ENCODE measurements around the gene DNAJC25. TPM values are rescaled to one million over a fixed set of nuclear protein-coding genes. Genes with fewer than 3 reads are reported as not detected.

DNAJC25 gene
- total RNA-seq, 2 donors from 2014 or later, result 5.3 to 8.7 TPM

DNA sequence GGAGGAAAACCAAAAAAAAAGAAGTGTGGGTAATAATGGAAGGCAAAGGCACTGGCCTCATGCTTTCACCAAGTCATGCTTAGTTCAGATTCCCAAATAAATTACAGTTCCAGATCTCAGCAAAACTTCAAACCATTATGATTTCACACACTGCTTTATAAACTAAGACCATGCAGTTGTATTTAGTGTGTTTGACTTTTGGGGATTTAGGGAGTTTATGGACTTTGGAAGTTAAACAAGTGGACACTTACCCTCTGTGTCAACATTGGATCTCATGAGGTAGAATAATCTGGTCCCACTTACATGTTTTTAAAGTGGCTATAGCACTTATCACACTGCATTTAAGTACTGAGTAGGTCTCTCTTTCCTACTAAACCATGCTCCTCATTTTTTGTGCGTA lies 3.7 kb downstream of the DNAJC25 start:
- Histone ChIP-seq H3K27ac (no peak overlapping the region), H3K4me1 (peaks cover 0 to 34% of the 10 kb centered on the region in 2 donors), H3K27me3 (no peaks in the 10 kb centered on the region), H3K36me3 (no peaks in the 10 kb centered on the region), H3K4me3 (no peak overlapping the region), H3K9me3 (no peaks in the 10 kb centered on the region)
- TF ChIP-seq, protein P1, sequence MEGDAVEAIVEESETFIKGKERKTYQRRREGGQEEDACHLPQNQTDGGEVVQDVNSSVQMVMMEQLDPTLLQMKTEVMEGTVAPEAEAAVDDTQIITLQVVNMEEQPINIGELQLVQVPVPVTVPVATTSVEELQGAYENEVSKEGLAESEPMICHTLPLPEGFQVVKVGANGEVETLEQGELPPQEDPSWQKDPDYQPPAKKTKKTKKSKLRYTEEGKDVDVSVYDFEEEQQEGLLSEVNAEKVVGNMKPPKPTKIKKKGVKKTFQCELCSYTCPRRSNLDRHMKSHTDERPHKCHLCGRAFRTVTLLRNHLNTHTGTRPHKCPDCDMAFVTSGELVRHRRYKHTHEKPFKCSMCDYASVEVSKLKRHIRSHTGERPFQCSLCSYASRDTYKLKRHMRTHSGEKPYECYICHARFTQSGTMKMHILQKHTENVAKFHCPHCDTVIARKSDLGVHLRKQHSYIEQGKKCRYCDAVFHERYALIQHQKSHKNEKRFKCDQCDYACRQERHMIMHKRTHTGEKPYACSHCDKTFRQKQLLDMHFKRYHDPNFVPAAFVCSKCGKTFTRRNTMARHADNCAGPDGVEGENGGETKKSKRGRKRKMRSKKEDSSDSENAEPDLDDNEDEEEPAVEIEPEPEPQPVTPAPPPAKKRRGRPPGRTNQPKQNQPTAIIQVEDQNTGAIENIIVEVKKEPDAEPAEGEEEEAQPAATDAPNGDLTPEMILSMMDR (IDR thresholded peaks at IDR 0.05), result no peak
- no peak for DNase-seq (ENCODE audit: low spot score)

DNA sequence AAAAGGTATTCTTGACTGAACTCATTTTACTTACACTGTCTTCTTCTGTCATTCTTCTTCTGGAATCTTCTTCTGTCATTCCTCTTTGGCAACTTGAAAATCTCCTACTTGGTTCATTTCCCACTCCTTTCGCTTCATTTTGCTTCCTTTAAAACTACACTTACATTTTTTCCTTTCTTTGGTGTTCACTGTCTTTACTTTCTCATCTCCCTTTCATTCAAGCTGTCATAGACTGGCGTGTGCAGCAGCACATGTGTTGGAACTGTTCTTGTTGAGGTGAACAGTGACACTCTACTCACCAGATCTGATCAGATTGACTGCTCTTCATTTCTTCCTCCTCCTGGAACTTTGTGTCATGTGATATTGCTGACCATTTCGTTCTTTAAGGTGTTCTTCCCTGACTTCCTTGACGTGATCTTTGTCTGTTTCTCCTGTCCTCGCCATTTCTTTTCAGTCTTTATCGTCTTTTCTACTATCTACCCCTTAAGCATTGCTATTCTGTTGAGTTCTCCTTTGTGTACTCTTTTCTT lies 6.4 kb downstream of the DNAJC25 start:
- Histone ChIP-seq H3K9me3 (no peaks in the 10 kb centered on the region), H3K27me3 (no peaks in the 10 kb centered on the region), H3K36me3 (no peaks in the 10 kb centered on the region), H3K4me1 (peaks cover 0 to 19% of the 10 kb centered on the region in 2 donors), H3K27ac (no peak overlapping the region), H3K4me3 (no peak overlapping the region)
- TF ChIP-seq, protein P1 (IDR thresholded peaks at IDR 0.05), result no peak
- DNase-seq (ENCODE audit: low spot score), result no peak

DNA sequence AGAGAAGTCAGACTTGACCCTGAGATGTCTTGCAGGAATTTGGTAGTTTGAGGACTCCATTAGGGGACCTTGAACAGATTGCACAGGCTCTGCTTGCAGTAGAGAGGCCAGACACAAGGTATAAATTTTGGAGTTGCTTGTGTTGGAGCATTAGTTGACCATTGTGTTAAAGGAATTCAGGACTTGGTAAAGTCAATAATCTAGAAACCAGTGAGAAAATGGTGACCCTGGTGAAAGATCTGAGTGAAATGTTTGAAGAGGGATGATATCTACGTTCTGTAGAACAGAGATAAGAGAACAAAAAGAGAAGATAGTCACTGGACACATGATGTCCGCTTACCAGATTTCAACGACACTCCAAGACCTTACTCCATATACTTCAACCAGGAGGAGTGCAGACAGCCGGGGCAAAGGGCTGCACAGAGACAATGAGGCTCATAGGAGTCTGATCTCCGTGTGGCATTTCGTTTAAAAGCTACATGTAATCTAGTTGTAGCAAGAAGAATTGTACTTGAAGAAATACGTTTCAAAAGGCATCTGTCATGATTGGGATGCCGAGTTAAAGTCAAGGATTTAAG lies 13.2 kb downstream of the DNAJC25 start:
- no peak for DNase-seq (ENCODE audit: low spot score)
- TF ChIP-seq, protein P1 (IDR thresholded peaks at IDR 0.05), result no peak
- Histone ChIP-seq H3K9me3 (no peaks in the 10 kb centered on the region), H3K4me1 (no peaks in the 10 kb centered on the region), H3K27me3 (no peaks in the 10 kb centered on the region), H3K27ac (no peak overlapping the region), H3K4me3 (no peak overlapping the region), H3K36me3 (peaks cover 18% of the 10 kb centered on the region)

DNA sequence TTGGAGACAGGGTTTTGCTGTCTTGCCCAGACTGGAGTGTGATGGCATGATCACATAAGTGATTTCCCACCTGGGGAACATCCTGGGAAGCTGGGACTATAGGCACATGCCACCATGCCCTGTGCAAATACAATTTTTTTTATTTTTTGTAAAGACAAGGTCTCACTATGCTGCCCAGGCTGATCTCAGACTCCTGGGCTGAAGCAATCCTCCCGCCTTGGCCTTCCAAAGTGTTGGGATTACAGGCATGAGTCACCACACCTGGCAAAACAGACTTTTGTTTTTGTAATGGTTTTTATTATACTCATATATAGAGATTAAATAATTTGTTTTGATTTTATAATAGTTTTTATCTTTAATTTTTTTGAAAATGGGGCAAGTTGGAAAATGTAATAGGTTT lies 14.7 kb downstream of the DNAJC25 start:
- peaks cover 22% of the 10 kb centered on the region for H3K36me3 ChIP-seq
- H3K27me3 ChIP-seq, result no peaks in the 10 kb centered on the region
- H3K4me3 ChIP-seq, result no peak overlapping the region
- no peak overlapping the region for H3K27ac ChIP-seq
- no peaks in the 10 kb centered on the region for H3K4me1 ChIP-seq
- DNase-seq (ENCODE audit: low spot score), result no peak
- TF ChIP-seq, protein P1 (IDR thresholded peaks at IDR 0.05), result no peak
- no peaks in the 10 kb centered on the region for H3K9me3 ChIP-seq

DNA sequence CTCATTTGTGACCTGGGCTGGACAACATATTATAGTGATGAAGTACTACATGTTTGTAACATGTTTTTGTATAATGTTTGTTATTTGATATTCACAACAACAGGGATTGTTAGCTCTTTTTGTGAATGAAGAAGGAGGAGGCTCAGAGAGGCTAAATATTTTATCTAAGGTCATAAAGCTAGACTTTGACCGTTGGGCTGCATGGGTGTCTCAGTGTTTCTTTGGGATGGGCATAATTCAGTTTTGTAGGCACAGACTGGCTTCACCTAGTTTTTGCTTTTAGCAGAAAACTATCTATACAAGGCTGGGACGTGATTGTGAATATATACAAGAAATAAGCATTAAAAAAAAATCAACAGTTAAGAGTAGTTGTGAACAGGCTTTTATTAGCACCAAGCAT lies 15.3 kb downstream of the DNAJC25 start:
- H3K4me1 ChIP-seq, result no peaks in the 10 kb centered on the region
- H3K36me3 ChIP-seq, result peaks cover 22% of the 10 kb centered on the region
- no peak overlapping the region for H3K27ac ChIP-seq
- no peaks in the 10 kb centered on the region for H3K9me3 ChIP-seq
- TF ChIP-seq, protein P1 (IDR thresholded peaks at IDR 0.05), result no peak
- DNase-seq (ENCODE audit: low spot score), result no peak
- H3K4me3 ChIP-seq, result no peak overlapping the region
- no peaks in the 10 kb centered on the region for H3K27me3 ChIP-seq

DNA sequence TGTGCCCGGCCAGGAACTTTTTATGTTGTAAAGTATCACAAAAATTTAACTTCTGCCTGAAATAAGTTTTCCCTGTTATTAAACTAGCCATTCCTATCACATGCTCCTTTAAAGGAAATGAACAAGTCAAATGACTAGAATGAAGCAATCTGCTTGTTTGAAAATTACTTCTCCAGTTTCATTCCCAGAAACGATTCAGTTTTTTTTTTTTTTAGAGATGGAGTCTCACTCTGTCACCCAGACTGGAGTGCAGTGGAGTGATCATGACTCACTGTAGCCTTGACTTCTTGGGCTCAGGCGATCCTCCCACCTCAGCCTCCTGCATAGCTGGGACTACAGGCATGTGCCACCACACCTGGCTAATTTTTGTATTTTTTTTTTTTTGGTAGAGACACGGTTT lies 16.9 kb downstream of the DNAJC25 start:
- no peak overlapping the region for H3K27ac ChIP-seq
- H3K4me3 ChIP-seq, result no peak overlapping the region
- DNase-seq (ENCODE audit: low spot score), result no peak
- H3K4me1 ChIP-seq, result no peaks in the 10 kb centered on the region
- peaks cover 22% of the 10 kb centered on the region for H3K36me3 ChIP-seq
- no peaks in the 10 kb centered on the region for H3K9me3 ChIP-seq
- TF ChIP-seq, protein P1 (IDR thresholded peaks at IDR 0.05), result no peak
- H3K27me3 ChIP-seq, result no peaks in the 10 kb centered on the region

Data from right atrium auricular region (tissue), 2 donors.